MM.1S (cell line): ENCODE results near the gene HEBP2.

Source experiments
- DNase-seq: peaks from one replicate; pipeline ENCODE4 v3.0.0-alpha.2; 2015
- H2AFZ ChIP-seq: fragments of 300-600 bp; sonication (generic); 2 replicates; pipeline ENCODE4 v1.6.0; 2016; ENCODE audit warnings: antibody characterized with exemption, low read length
- H3F3A ChIP-seq: fragments of 300-600 bp; sonication (generic); 2 replicates; pipeline ENCODE4 v1.6.1; 2016; ENCODE audit warnings: mild to moderate bottlenecking, antibody characterized with exemption, low read length, moderate library complexity, mixed read lengths; ENCODE audit not compliant: insufficient read depth
- H3K27ac ChIP-seq: fragments of 300-600 bp; sonication (generic); 2 replicates; pipeline ENCODE4 v1.5.1; 2016; ENCODE audit warnings: mild to moderate bottlenecking, low read length
- H3K27me3 ChIP-seq: fragments of 300-600 bp; sonication (generic); replicated peaks from 2 replicates; pipeline ENCODE4 v1.6.0; 2016; ENCODE audit warnings: low read length; ENCODE audit not compliant: insufficient read depth
- H3K36me3 ChIP-seq: fragments of 300-600 bp; sonication (generic); replicated peaks from 2 replicates; pipeline ENCODE4 v1.6.1; 2016; ENCODE audit warnings: mild to moderate bottlenecking, low read length, mixed read lengths; ENCODE audit not compliant: insufficient read depth
- H3K4me1 ChIP-seq: fragments of 300-600 bp; sonication (generic); 2 replicates; pipeline ENCODE4 v1.6.1; 2016; ENCODE audit warnings: low read length, mixed read lengths
- H3K4me2 ChIP-seq: fragments of 300-600 bp; sonication (generic); 2 replicates; pipeline ENCODE4 v1.6.0; 2016; ENCODE audit warnings: low read depth, low read length
- H3K4me3 ChIP-seq: fragments of 300-600 bp; sonication (generic); 2 replicates; pipeline ENCODE4 v1.5.1; 2016; ENCODE audit warnings: low read length, mixed read lengths
- H3K79me2 ChIP-seq: fragments of 300-600 bp; sonication (generic); 2 replicates; pipeline ENCODE4 v1.6.1; 2016; ENCODE audit warnings: mixed run types, low read length, mixed read lengths
- H3K9ac ChIP-seq: fragments of 300-600 bp; sonication (generic); 2 replicates; pipeline ENCODE4 v1.6.1; 2016; ENCODE audit warnings: low read length, mixed read lengths
- H3K9me2 ChIP-seq: fragments of 300-600 bp; sonication (generic); replicated peaks from 2 replicates; pipeline ENCODE4 v1.6.1; 2016; ENCODE audit warnings: mild to moderate bottlenecking, low read length, mixed read lengths; ENCODE audit not compliant: insufficient read depth
- H3K9me3 ChIP-seq: fragments of 300-600 bp; sonication (generic); replicated peaks from 2 replicates; pipeline ENCODE4 v1.6.1; 2016; ENCODE audit warnings: mild to moderate bottlenecking, low read length, mixed read lengths; ENCODE audit not compliant: insufficient read depth
- H4K20me1 ChIP-seq: fragments of 300-600 bp; sonication (generic); 2 replicates; pipeline ENCODE4 v1.6.1; 2016; ENCODE audit warnings: mild to moderate bottlenecking, low read length, moderate library complexity, mixed read lengths; ENCODE audit not compliant: insufficient read depth
- EZH2 ChIP-seq: fragments of 300-600 bp; sonication (generic); optimal IDR thresholded peaks from 2 replicates; pipeline ENCODE3; 2017; ENCODE audit warnings: low read depth, mild to moderate bottlenecking, antibody characterized with exemption, low read length, mixed read lengths
- EZH2phosphoT487 ChIP-seq: fragments of 300-600 bp; sonication (generic); IDR thresholded peaks from 2 replicates; pipeline ENCODE4 v1.6.1; 2018; ENCODE audit warnings: antibody characterized with exemption, low read length
- TF ChIP-seq, protein P1 (sequence below): fragments of 300-600 bp; sonication (generic); IDR thresholded peaks from 2 replicates; pipeline ENCODE4 v1.5.1; 2016; ENCODE audit warnings: antibody characterized with exemption, low read length, mixed read lengths

The HEBP2 gene

DNA sequence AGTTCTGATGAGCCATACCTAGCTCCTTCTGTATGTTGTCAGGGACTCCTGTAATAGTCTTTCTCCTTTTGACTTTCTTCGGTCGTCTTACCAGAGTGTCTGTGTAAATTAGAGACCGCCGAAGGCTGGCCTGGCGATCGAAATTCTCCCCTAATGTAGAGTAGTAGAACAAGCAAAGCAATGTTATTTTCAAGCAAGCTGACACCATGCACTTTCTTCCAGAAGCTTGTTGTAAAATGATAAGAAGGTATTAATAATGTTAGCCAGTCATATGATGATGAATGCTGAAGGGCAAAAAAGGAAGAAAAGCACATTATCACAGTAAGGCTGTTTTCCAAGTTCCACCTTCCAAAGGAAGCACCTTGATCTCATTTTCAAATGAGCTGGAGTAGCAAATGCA is 37.9 kb downstream of the HEBP2 start:
- TF ChIP-seq EZH2: no peak
- TF ChIP-seq, protein P1, sequence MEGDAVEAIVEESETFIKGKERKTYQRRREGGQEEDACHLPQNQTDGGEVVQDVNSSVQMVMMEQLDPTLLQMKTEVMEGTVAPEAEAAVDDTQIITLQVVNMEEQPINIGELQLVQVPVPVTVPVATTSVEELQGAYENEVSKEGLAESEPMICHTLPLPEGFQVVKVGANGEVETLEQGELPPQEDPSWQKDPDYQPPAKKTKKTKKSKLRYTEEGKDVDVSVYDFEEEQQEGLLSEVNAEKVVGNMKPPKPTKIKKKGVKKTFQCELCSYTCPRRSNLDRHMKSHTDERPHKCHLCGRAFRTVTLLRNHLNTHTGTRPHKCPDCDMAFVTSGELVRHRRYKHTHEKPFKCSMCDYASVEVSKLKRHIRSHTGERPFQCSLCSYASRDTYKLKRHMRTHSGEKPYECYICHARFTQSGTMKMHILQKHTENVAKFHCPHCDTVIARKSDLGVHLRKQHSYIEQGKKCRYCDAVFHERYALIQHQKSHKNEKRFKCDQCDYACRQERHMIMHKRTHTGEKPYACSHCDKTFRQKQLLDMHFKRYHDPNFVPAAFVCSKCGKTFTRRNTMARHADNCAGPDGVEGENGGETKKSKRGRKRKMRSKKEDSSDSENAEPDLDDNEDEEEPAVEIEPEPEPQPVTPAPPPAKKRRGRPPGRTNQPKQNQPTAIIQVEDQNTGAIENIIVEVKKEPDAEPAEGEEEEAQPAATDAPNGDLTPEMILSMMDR: no peak
- no peak for TF ChIP-seq EZH2phosphoT487
- Histone ChIP-seq H3K27me3 (no peaks in the 10 kb centered on the region), H3K27ac (no peak overlapping the region), H3F3A (no peaks in the 10 kb centered on the region), H3K9me2 (no peaks in the 10 kb centered on the region), H3K4me2 (no peak overlapping the region), H3K4me1 (no peaks in the 10 kb centered on the region), H2AFZ (no peak overlapping the region), H3K4me3 (no peak overlapping the region), H4K20me1 (no peaks in the 10 kb centered on the region), H3K9me3 (no peaks in the 10 kb centered on the region), H3K9ac (no peak overlapping the region), H3K79me2 (no peaks in the 10 kb centered on the region), H3K36me3 (no peaks in the 10 kb centered on the region)
- DNase-seq: no peak

DNA sequence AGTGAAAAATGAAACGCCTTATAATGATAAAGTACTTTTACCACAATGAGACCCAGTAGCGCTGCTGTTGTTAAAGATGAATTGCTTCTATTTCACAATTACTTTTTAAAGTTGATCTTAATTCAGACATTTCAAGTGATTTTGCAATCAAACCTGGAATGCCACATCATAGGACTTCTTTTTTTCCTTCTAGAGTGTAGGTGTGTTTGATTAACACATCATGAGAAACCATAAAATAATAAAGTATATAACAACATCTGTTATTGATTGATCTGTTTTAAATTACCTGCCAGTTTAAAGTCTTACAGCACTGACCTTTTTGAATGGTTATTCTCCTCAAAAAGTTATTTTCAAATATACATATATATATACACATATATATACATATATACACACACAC is 38.6 kb downstream of the HEBP2 start:
- Histone ChIP-seq H4K20me1 (no peaks in the 10 kb centered on the region), H3K9ac (no peak overlapping the region), H3F3A (no peaks in the 10 kb centered on the region), H3K4me1 (no peaks in the 10 kb centered on the region), H3K36me3 (no peaks in the 10 kb centered on the region), H2AFZ (no peak overlapping the region), H3K4me3 (no peak overlapping the region), H3K9me2 (no peaks in the 10 kb centered on the region), H3K9me3 (no peaks in the 10 kb centered on the region), H3K27me3 (no peaks in the 10 kb centered on the region), H3K27ac (no peak overlapping the region), H3K4me2 (no peak overlapping the region), H3K79me2 (no peaks in the 10 kb centered on the region)
- TF ChIP-seq, protein P1: no peak
- TF ChIP-seq EZH2 (no peak), EZH2phosphoT487 (no peak)
- DNase-seq: no peak

DNA sequence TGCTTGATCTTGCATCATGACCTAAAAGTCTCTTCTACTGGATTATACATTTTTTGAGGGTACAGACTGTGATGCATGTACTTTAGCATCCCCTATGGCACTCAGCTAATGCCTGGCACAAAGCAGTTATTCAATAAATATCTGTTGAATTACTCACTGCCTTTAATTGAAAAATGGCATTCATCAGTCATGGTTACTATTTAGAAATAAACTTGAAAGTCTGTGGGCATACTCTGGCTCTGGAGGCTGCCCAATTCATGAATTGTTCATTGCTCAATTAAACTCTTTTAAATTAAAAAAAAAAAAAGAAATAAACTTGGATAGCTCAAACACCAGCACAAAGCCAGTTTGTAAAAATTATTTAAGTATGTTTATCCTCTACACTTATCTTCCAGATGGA is 40.0 kb downstream of the HEBP2 start:
- H3K36me3 ChIP-seq: no peaks in the 10 kb centered on the region
- H3K9me3 ChIP-seq: no peaks in the 10 kb centered on the region
- H3K4me3 ChIP-seq: no peak overlapping the region
- no peak overlapping the region for H3K4me2 ChIP-seq
- TF ChIP-seq, protein P1: no peak
- TF ChIP-seq EZH2phosphoT487 (no peak), EZH2 (no peak)
- H3K27ac ChIP-seq: no peak overlapping the region
- no peaks in the 10 kb centered on the region for H3K27me3 ChIP-seq
- H3K9me2 ChIP-seq: no peaks in the 10 kb centered on the region
- no peaks in the 10 kb centered on the region for H3K79me2 ChIP-seq
- no peak overlapping the region for H3K9ac ChIP-seq
- no peak for DNase-seq
- H4K20me1 ChIP-seq: no peaks in the 10 kb centered on the region
- no peaks in the 10 kb centered on the region for H3F3A ChIP-seq
- no peaks in the 10 kb centered on the region for H3K4me1 ChIP-seq
- H2AFZ ChIP-seq: no peak overlapping the region
